AG04450 (cell line): ENCODE results near the gene EDN3. TPM values are rescaled to one million over a fixed set of nuclear protein-coding genes. Genes with fewer than 3 reads are reported as not detected.

Experiments used
- CTCF ChIA-PET: fragments of 300-600, 350-600 bp; formaldehyde crosslinking; extraction: SDS; loops from one replicate; lab custom pipeline; 2022; ENCODE audit warnings: antibody characterized with exemption, inconsistent platforms; lab: Charles Lee
- POLR2A ChIA-PET: fragments of 350-600 bp; formaldehyde crosslinking; extraction: SDS; loops from one replicate; lab custom pipeline; 2021; ENCODE audit warnings: antibody characterized with exemption, inconsistent platforms; lab: Yijun Ruan, JAX
- DNase-seq: peaks from one replicate; pipeline ENCODE4 v3.0.0-alpha.2; 2011; ENCODE audit warnings: low read depth, low spot score
- H3K27ac ChIP-seq: one replicate; pipeline ENCODE4 v1.5.1; 2012; ENCODE audit warnings: low read depth, low read length, control low read depth
- H3K27me3 ChIP-seq: one replicate; pipeline ENCODE4 v1.6.0; 2012; ENCODE audit warnings: low read length; ENCODE audit not compliant: control insufficient read depth, insufficient read depth
- H3K4me3 ChIP-seq: 2 replicates; pipeline ENCODE4 v1.5.1; 2011; ENCODE audit warnings: mild to moderate bottlenecking, low read depth, low read length, control low read depth
- H3K9me3 ChIP-seq: 2 replicates; pipeline ENCODE4 v1.5.1; 2012; ENCODE audit warnings: low read length; ENCODE audit not compliant: control insufficient read depth, insufficient read depth
- polyA minus RNA-seq: library from RNA; depleted of rRNA, polyadenylated mRNA; stranded (reverse); fragments of >200 nt; gene quantifications from 2 replicates; pipeline ENCODE4 v1.2.3, GENCODE V29; 2011; rRNA and poly(A)+ RNA removed
- polyA plus RNA-seq: library from polyadenylated mRNA; depleted of rRNA; stranded (reverse); fragments of >200 nt; gene quantifications from 2 replicates; pipeline ENCODE4 v1.2.3, GENCODE V29; 2011; rRNA removed
- TF ChIP-seq, protein P1 (sequence below): IDR thresholded peaks from 2 replicates; pipeline ENCODE4 v1.5.1; 2011; ENCODE audit warnings: low read depth, low read length, control low read depth, inconsistent platforms

The EDN3 gene
- polyA plus RNA-seq = not detected in 2 replicates
- polyA minus RNA-seq = not detected in 2 replicates

DNA sequence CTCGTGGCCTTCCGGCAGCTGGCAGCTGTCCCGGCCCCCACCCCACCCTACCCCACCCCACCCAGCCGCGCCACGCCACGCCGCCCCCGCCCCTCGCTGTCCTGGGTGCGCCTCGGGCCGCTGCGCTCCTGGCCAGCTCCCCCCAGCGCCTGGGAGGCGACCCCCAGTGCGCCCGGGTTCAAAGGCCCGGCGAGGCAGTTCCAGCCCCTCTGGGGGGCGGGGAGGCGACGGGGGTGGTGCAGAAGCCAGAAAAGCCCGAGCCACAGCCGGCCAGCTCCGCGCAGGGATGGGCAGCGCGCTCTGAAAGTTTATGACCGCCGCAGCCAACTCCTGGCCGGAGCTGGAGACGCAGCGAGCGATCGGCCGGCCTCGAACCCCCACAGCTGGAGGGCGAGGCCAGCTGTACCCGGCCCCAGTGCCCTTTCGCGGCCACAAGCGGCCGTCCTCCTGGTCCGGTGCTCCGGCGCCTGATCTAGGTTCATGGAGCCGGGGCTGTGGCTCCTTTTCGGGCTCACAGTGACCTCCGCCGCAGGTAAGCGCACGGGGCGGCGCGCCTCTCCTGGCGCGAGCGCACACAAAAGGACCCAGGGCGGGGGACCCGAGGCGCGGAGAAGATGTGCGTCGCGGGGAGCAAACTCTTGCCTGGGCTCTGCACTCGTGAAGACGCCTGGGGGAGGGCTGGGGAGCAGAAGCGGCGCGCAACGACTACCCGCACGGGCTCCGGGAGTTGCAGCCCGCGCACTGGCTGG is at the start of gene EDN3:
EDN3 (plus strand) TSS at position 279 of the 749 bp plus-strand sequence; CDS start at position 481, 202 bp downstream.
- Histone ChIP-seq H3K27ac (no peak within 1 kb of the TSS), H3K4me3 (no peak within 1 kb of the TSS), H3K9me3 (no peaks in the 10 kb centered on the region), H3K27me3 (no peaks in the 10 kb centered on the region)
- POLR2A ChIA-PET = no interaction called here
- CTCF ChIA-PET = no interaction called here
- DNase-seq = no peak
- TF ChIP-seq, protein P1, sequence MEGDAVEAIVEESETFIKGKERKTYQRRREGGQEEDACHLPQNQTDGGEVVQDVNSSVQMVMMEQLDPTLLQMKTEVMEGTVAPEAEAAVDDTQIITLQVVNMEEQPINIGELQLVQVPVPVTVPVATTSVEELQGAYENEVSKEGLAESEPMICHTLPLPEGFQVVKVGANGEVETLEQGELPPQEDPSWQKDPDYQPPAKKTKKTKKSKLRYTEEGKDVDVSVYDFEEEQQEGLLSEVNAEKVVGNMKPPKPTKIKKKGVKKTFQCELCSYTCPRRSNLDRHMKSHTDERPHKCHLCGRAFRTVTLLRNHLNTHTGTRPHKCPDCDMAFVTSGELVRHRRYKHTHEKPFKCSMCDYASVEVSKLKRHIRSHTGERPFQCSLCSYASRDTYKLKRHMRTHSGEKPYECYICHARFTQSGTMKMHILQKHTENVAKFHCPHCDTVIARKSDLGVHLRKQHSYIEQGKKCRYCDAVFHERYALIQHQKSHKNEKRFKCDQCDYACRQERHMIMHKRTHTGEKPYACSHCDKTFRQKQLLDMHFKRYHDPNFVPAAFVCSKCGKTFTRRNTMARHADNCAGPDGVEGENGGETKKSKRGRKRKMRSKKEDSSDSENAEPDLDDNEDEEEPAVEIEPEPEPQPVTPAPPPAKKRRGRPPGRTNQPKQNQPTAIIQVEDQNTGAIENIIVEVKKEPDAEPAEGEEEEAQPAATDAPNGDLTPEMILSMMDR = no peak

DNA sequence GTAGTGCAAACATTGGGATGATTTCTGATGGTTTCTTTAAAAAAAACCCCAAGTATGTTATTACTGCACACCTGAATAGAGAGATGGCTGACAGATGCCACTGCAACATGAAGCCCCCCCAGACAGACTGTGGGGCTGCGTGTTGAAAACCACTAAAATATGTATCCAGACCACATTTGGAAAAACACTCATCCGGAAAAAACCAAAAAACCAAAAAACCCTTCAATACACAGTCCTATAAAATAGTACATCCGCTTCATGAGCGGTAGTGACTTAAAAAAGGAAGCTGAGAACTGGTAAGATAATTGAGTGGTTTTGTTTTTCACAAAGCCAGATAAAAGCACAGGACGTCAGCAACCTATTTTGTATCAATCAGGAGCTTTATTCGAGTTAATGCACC is 47.1 kb upstream of the EDN3 start:
- TF ChIP-seq, protein P1 = no peak
- POLR2A ChIA-PET = no interaction called here
- CTCF ChIA-PET = no interaction called here
- Histone ChIP-seq H3K4me3 (no peak overlapping the region), H3K27ac (no peak overlapping the region), H3K9me3 (no peaks in the 10 kb centered on the region), H3K27me3 (no peaks in the 10 kb centered on the region)
- no peak for DNase-seq

- Histone ChIP-seq H3K27me3 (no peaks in the 10 kb centered on the region), H3K27ac (no peak overlapping the region), H3K9me3 (no peaks in the 10 kb centered on the region), H3K4me3 (no peak overlapping the region)
- DNase-seq = no peak
- CTCF ChIA-PET = no interaction called here
- TF ChIP-seq, protein P1 = no peak
- POLR2A ChIA-PET = no interaction called here
Observed at GRCh38 chr20:59253779-59254319, 46.6 kb upstream of the EDN3 start.

- POLR2A ChIA-PET = no interaction called here
- Histone ChIP-seq H3K9me3 (no peaks in the 10 kb centered on the region), H3K27ac (no peak overlapping the region), H3K4me3 (no peak overlapping the region), H3K27me3 (no peaks in the 10 kb centered on the region)
- TF ChIP-seq, protein P1 = no peak
- CTCF ChIA-PET = no interaction called here
- no peak for DNase-seq
Observed at GRCh38 chr20:59255256-59255655, 45.2 kb upstream of the EDN3 start.

DNA sequence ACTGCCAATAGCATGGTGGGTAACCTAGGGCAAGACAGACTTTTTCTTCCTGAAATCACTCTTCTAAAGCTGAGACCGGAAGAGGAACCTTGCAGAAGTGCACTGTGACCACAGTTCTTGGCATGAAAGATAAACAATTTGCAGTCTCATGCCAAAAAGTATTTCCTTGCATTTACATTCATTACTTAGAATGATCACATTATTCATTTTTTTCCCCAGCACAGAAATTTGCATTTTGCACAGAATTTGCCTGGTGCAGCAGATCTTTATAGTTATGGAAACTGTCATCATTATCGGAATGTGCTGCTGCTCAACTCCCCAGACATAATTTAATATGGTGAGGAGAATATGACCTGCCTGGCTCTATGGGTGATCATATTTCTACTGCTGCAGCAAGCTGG is 42.2 kb upstream of the EDN3 start:
- Histone ChIP-seq H3K9me3 (no peaks in the 10 kb centered on the region), H3K4me3 (no peak overlapping the region), H3K27ac (no peak overlapping the region), H3K27me3 (no peaks in the 10 kb centered on the region)
- ChIA-PET POLR2A (no interaction called here), CTCF (no interaction called here)
- DNase-seq = no peak
- TF ChIP-seq, protein P1 = no peak
